Transverse colon (tissue), 4 donors: ENCODE results near the gene MACC1. TPM values are rescaled to one million over a fixed set of nuclear protein-coding genes. Genes with fewer than 3 reads are reported as not detected.
A peak's percentile ranks its signal among the peaks of the same experiment; 100 is the strongest.

ENCODE experiments used
- DNase-seq: peaks from one replicate; pipeline ENCODE4 v3.0.0-alpha.2; 2019
- H3K27ac ChIP-seq, 4 donors: fragments of 200-600 bp; sonication (generic); 2 replicates each; pipeline ENCODE4 v1.5.1; 2016 to 2018; ENCODE audit warnings: inconsistent platforms in 4 of 4
- H3K27me3 ChIP-seq: fragments of 200-600 bp; sonication (generic); 2 replicates; pipeline ENCODE4 v1.5.1; 2017; ENCODE audit warnings: inconsistent platforms
- H3K36me3 ChIP-seq, 4 donors: fragments of 200-600 bp; sonication (generic); 2 replicates each; pipeline ENCODE4 v1.5.1; 2017 to 2019; ENCODE audit warnings: inconsistent platforms in 4 of 4
- H3K4me1 ChIP-seq, 4 donors: fragments of 200-600 bp; sonication (generic); 2 replicates each; pipeline ENCODE4 v1.5.1; 2017 to 2020; ENCODE audit warnings: inconsistent platforms in 4 of 4
- H3K4me3 ChIP-seq, 4 donors: fragments of 200-600 bp; sonication (generic); 1 replicate in 1 of 4; 2 replicates in 3 of 4; pipeline versions ENCODE4 v1.5.1 to v1.6.1; 2017 to 2019; ENCODE audit warnings: inconsistent platforms in 4 of 4
- H3K9me3 ChIP-seq, 2 donors: fragments of 200-600 bp; sonication (generic); 2 replicates each; pipeline ENCODE4 v1.5.1; 2017 to 2019; ENCODE audit warnings: inconsistent platforms in 2 of 2
- EP300 ChIP-seq: sonication (generic); formaldehyde crosslinking; IDR thresholded peaks from one replicate; pipeline ENCODE4 v1.6.1; 2017; ENCODE audit warnings: antibody characterized with exemption, low read depth
- POLR2A ChIP-seq: fragments of 450-650 bp; IDR thresholded peaks from one replicate; pipeline ENCODE4 v1.6.1; 2016; ENCODE audit warnings: antibody characterized with exemption, mild to moderate bottlenecking, moderate library complexity
- POLR2AphosphoS5 ChIP-seq, 3 donors: sonication (generic); formaldehyde crosslinking; IDR thresholded peaks; one replicate each; pipeline ENCODE4 v1.6.1; 2016; ENCODE audit warnings: antibody characterized with exemption in 3 of 3
- WGBS, 2 donors: methylation state at CpG; one replicate each; pipeline ENCODE4 v1.1.5; 2018; ENCODE audit warnings: low coverage in 1 of 2; 5-methylcytosine and 5-hydroxymethylcytosine counted together
- in situ Hi-C, 4 donors: fragments of 200-750 bp; cut with MboI; loops; one replicate each; pipeline versions ENCODE4 v1.15.0 to v1.15.1; 2017; ENCODE audit warnings: low sequenced_read_pairs in 3 of 4, low pct_ligation_motif_present in 1 of 4, low pct_unique_long_range_greater_than_20kb in 1 of 4
- intact Hi-C: fragments of 100-400 bp; cut with DNase I; formaldehyde crosslinking; loops from one replicate; pipeline ENCODE4 v1.15.1; 2023; ENCODE audit warnings: low total_unique reads
- total RNA-seq, 4 donors: library from RNA; depleted of rRNA; stranded (reverse); fragments of >200 nt; gene quantifications; one replicate each; pipeline ENCODE4 v1.1.0, GENCODE V29; 2016
- TF ChIP-seq, protein P1 (sequence below), 5 experiments: fragments of 200-600 bp in 3 of 5; fragments of 450-650 bp in 2 of 5; sonication (generic) in 3 of 5; IDR thresholded peaks; 1 replicate in 2 of 5; 2 replicates in 3 of 5; pipeline ENCODE4 v1.5.1; 2016 to 2017; ENCODE audit warnings: antibody characterized with exemption in 5 of 5, inconsistent platforms in 3 of 5, mild to moderate bottlenecking in 2 of 5, moderate library complexity in 1 of 5

Gene MACC1
- total RNA-seq, 4 donors from 2014 or later: 5.2 to 9.8 (median 7.2) TPM

DNA sequence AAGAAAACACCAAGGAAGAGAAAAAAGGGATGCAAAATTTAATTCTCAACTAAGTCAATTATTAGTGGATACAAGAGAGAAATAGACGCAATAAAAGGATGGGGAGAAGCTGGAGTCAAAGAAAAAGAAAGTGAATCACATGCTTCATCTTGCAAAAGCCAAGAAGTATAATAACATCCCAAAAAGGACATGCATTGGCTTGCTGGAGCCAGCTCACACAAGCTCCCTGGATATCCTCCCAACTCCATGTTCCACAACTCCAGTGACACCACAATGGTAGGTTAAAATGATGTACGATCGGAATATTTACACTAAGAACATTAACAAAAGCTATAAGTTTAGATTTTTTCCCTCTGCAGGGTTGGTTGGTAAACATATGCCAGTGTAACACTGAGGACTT is 72.4 kb downstream of the MACC1 start:
- H3K9me3 ChIP-seq: no peaks in the 10 kb centered on the region
- H3K4me1 ChIP-seq: peaks cover 7 to 12% (median 9%) of the 10 kb centered on the region in 4 donors
- no peaks in the 10 kb centered on the region for H3K27me3 ChIP-seq
- H3K36me3 ChIP-seq: no peaks in the 10 kb centered on the region
- TF ChIP-seq EP300 (no peak), POLR2A (no peak), POLR2AphosphoS5 (IDR thresholded peaks at IDR 0.05) (no peak)
- TF ChIP-seq, protein P1, sequence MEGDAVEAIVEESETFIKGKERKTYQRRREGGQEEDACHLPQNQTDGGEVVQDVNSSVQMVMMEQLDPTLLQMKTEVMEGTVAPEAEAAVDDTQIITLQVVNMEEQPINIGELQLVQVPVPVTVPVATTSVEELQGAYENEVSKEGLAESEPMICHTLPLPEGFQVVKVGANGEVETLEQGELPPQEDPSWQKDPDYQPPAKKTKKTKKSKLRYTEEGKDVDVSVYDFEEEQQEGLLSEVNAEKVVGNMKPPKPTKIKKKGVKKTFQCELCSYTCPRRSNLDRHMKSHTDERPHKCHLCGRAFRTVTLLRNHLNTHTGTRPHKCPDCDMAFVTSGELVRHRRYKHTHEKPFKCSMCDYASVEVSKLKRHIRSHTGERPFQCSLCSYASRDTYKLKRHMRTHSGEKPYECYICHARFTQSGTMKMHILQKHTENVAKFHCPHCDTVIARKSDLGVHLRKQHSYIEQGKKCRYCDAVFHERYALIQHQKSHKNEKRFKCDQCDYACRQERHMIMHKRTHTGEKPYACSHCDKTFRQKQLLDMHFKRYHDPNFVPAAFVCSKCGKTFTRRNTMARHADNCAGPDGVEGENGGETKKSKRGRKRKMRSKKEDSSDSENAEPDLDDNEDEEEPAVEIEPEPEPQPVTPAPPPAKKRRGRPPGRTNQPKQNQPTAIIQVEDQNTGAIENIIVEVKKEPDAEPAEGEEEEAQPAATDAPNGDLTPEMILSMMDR (IDR thresholded peaks at IDR 0.05): no peak
- in situ Hi-C loops (no loop called here), intact Hi-C loops (no loop called here)
- 77 to 85% methylated on average over 3 of the region's 3 CpGs for WGBS, 2 donors
- DNase-seq: no peak
- H3K4me3 ChIP-seq: no peak overlapping the region
- H3K27ac ChIP-seq: peak overlapping the region in 2 of 4 donors; percentile 13 to 36

DNA sequence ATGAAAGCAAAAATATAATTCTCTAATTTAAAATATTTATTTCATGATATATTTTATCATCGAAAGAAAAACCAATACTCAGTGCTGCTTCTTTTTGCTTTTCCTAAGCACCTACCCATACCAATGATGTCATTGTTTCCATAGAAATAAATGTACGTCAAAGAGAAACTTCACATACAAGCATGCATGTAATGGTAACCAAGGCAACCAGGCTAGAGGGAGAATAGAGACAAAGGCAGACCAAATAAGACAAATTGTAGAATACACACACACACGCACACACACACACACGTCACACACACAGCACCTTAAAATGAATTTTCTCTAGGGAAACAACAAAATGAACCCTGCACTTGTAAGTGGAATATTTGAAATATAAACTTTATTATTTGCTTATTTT is 75.5 kb downstream of the MACC1 start:
- in situ Hi-C loops (no loop called here), intact Hi-C loops (no loop called here)
- H3K9me3 ChIP-seq: no peaks in the 10 kb centered on the region

DNA sequence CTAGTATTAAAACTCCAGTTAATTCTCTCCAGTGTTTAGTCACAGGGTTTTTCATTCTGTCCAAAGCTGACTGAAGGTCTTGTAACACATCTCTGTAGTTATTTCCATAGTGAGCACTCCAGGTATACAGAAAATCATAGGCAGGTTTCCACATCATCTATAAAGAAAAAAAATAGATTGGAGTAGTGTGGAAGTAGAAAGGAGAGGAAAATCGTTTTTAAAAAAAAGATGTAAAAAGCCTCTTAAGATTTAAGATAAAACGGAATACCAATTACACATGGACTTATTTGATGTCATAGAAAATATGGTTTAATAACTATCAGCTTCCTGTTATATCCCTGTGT is 76.2 kb downstream of the MACC1 start:
- in situ Hi-C loops: no loop called here
- H3K27ac ChIP-seq: no peak overlapping the region
- 64 to 92% methylated on average over 2 of the region's 2 CpGs for WGBS, 2 donors

More for the DNA sequence above, 75.5 kb downstream of the MACC1 start:
- no peak for DNase-seq
- Histone ChIP-seq H3K36me3 (no peaks in the 10 kb centered on the region), H3K27ac (no peak overlapping the region), H3K4me1 (peaks cover 0 to 7% (median 2%) of the 10 kb centered on the region in 4 donors), H3K4me3 (no peak overlapping the region), H3K27me3 (no peaks in the 10 kb centered on the region)
- TF ChIP-seq POLR2AphosphoS5 (IDR thresholded peaks at IDR 0.05): no peak
- TF ChIP-seq, protein P1 (IDR thresholded peaks at IDR 0.05): no peak
- TF ChIP-seq POLR2A: no peak
- no peak for TF ChIP-seq EP300
- 73 to 80% methylated on average over 4 of the region's 4 CpGs for WGBS, 2 donors

DNA sequence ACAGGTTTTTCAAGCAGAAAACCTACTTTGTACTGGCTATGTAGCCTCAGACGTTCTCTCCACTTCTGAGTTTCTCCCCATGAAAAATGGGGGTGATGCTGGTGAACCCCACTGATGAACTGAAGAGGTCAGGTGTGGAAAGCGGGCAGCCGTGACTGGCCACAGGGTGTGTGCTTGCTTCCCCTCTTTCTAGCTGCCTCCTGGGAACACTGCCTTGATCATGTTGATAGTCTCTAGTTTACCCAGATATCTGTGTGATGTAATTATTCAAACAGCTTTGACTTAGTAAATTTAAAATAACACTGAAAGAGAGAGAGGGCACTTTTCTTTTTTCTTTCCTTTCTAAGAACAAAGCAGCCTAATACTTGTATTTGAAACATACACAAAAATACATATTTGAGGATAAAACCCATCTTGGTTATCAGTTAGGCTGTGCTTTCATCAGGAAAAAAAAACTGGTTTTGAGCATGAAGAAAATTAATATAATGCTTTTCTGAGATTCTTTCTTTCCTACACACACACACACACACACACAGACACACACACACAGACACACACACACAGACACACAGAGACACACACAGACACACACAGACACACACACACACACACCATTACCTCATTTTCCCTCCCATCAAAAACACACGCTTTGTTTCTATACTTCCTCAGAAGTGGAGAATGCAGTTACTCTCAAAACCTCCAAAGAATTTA is 76.7 kb downstream of the MACC1 start:
- DNase-seq: no peak
- 78% methylated on average over 3 to 4 of the region's 4 CpGs for WGBS, 2 donors
- intact Hi-C loops (no loop called here), in situ Hi-C loops (no loop called here)
- no peaks in the 10 kb centered on the region for H3K4me1 ChIP-seq
- no peak overlapping the region for H3K4me3 ChIP-seq
- no peaks in the 10 kb centered on the region for H3K36me3 ChIP-seq
- TF ChIP-seq POLR2AphosphoS5 (IDR thresholded peaks at IDR 0.05): no peak
- H3K9me3 ChIP-seq: no peaks in the 10 kb centered on the region
- no peak overlapping the region for H3K27ac ChIP-seq
- H3K27me3 ChIP-seq: no peaks in the 10 kb centered on the region

More for the DNA sequence above, 76.2 kb downstream of the MACC1 start:
- no peak for DNase-seq
- TF ChIP-seq, protein P1 (IDR thresholded peaks at IDR 0.05): no peak
- TF ChIP-seq POLR2A (no peak), POLR2AphosphoS5 (IDR thresholded peaks at IDR 0.05) (no peak)
- Histone ChIP-seq H3K4me1 (peaks cover 0 to 2% (median 0%) of the 10 kb centered on the region in 4 donors), H3K27me3 (no peaks in the 10 kb centered on the region), H3K9me3 (no peaks in the 10 kb centered on the region), H3K4me3 (no peak overlapping the region), H3K36me3 (no peaks in the 10 kb centered on the region)
- intact Hi-C loops: no loop called here

DNA sequence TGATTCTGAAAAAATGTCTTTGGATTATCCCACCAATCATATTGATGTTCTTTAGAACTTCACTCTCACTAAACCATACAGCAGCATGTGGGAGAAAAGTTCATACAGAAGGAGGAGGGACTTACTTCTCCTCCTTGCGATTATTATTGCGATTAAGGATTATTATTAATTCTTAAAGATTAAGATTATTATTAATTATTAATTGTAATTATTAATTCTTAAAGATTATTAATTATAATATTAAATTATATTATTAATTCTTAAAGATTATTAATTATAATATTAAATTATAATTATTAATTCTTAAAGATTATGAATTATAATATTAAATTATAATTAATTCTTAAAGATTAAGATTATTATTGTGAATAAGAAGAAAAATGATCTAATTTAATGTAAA is 80.5 kb downstream of the MACC1 start:
- no peak for DNase-seq
- Histone ChIP-seq H3K4me3 (no peak overlapping the region), H3K36me3 (no peaks in the 10 kb centered on the region), H3K27me3 (no peaks in the 10 kb centered on the region), H3K27ac (no peak overlapping the region), H3K9me3 (no peaks in the 10 kb centered on the region), H3K4me1 (no peaks in the 10 kb centered on the region)
- TF ChIP-seq, protein P1 (IDR thresholded peaks at IDR 0.05): no peak
- no peak for TF ChIP-seq POLR2AphosphoS5 (IDR thresholded peaks at IDR 0.05)
- TF ChIP-seq POLR2A: no peak
- no peak for TF ChIP-seq EP300
- in situ Hi-C loops (no loop called here), intact Hi-C loops (no loop called here)
- WGBS, 2 donors: 98 to 100% methylated on average over 2 of the region's 2 CpGs
